K562 (cell line): ENCODE data around the gene STARD13. TPM values are rescaled to one million over a fixed set of nuclear protein-coding genes. Genes with fewer than 3 reads are reported as not detected.

ENCODE experiments used
- CEBPG ChIP-seq, 3 experiments: fragments of 200-800 bp in 1 of 3; sonication (Bioruptor generic) in 1 of 3; sonication (generic) in 1 of 3; formaldehyde crosslinking in 1 of 3; IDR thresholded peaks in 2 of 3; conservative IDR thresholded peaks in 1 of 3; 2 replicates each; pipeline versions ENCODE4 v1.6.1 to v1.8.0; 2016 to 2022; ENCODE audit warnings: missing compliant biosample characterization in 2 of 3, missing genetic modification characterization in 2 of 3, mild to moderate bottlenecking in 1 of 3, missing genetic modification reagents in 1 of 3
- MBD2 ChIP-seq: sonication (generic); IDR thresholded peaks from 2 replicates; pipeline ENCODE4 v1.6.1; 2016; ENCODE audit warnings: low read depth, borderline replicate concordance
- MTA2 ChIP-seq: fragments of 450-650 bp; IDR thresholded peaks from 2 replicates; pipeline ENCODE4 v1.6.1; 2016; ENCODE audit warnings: low read depth
- POLR2G ChIP-seq: fragments of 200-400 bp; formaldehyde crosslinking; IDR thresholded peaks from 2 replicates; pipeline ENCODE4 v1.6.1; 2017; ENCODE audit warnings: low read depth, mild to moderate bottlenecking, antibody characterized with exemption, low read length, moderate library complexity
- ZNF436 ChIP-seq: fragments of 250-450, 450-650 bp; sonication (Bioruptor Pico); formaldehyde crosslinking; IDR thresholded peaks from 2 replicates; pipeline ENCODE4 v1.7.0; 2020; ENCODE audit warnings: mild to moderate bottlenecking
- polyA plus RNA-seq, 8 experiments: library from polyadenylated mRNA; depleted of rRNA in 4 of 8; stranded (reverse) in 5 of 8; unstranded in 3 of 8; fragments of >200 nt; fragmentation: Nextera tagmentation in 2 of 8; fragmentation: Illumina TruSeq in 1 of 8; extraction: Ambion mirVana in 2 of 8; extraction: Trizol in 1 of 8; gene quantifications; 2 replicates each; pipeline versions ENCODE4 v1.2.1 to v1.2.3, GENCODE V29; 2011 to 2014; ENCODE audit warnings: inconsistent platforms in 1 of 8, missing spikeins in 1 of 8
- total RNA-seq, 7 experiments: library from RNA; depleted of rRNA in 6 of 7; stranded (reverse); fragments of >200 nt in 6 of 7; fragmentation: Illumina TruSeq in 2 of 7; extraction: Trizol in 2 of 7; gene quantifications; 2 replicates each; pipeline versions ENCODE4 v1.2.1 to v1.2.3, GENCODE V29; 2011 to 2021; ENCODE audit warnings: low replicate concordance in 1 of 7
- TF ChIP-seq, protein P1 (sequence below): sonication (generic); formaldehyde crosslinking; IDR thresholded peaks from 2 replicates; pipeline ENCODE4 v1.8.0; 2022; ENCODE audit warnings: mild to moderate bottlenecking, missing genetic modification reagents
- TF ChIP-seq, protein P2 (sequence below): fragments of 450-650 bp; IDR thresholded peaks from 2 replicates; pipeline ENCODE4 v1.6.1; 2016; ENCODE audit warnings: mild to moderate bottlenecking, moderate library complexity

Gene STARD13
- total and polyA plus RNA-seq, 9 of the 15 experiments (the other 6 are each of a cell fraction or from before 2014, with no cell fraction given) = 0.11 TPM; not detected in 8

DNA sequence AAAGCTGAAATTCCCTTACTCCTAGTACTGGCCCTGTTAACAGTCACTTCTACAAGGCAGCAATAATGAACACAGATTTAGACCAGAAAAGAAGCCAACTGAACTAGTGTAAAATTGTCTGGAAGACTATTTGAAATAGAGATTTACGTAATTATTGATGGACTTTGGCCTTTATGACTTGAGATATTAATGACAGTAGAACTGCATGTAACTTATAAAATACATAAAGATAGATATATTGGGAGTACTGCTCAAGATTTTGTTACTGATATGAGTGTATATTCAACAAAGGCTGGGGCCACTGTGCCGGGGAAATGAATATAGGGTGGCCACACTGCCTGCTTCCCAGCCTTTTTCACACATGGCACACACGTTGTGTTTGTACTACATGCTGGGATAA lies 88.8 kb downstream of the STARD13 start (continued):
- no peak for TF ChIP-seq MTA2
- TF ChIP-seq CEBPG (CRISPR knock-in tag; IDR thresholded peaks at IDR 0.05) = no peak
- TF ChIP-seq CEBPG (tag; conservative IDR thresholded peaks at IDR 0.05 in 1 of 2, IDR thresholded peaks at IDR 0.05 in 1 of 2) = no peak
- TF ChIP-seq, protein P1, sequence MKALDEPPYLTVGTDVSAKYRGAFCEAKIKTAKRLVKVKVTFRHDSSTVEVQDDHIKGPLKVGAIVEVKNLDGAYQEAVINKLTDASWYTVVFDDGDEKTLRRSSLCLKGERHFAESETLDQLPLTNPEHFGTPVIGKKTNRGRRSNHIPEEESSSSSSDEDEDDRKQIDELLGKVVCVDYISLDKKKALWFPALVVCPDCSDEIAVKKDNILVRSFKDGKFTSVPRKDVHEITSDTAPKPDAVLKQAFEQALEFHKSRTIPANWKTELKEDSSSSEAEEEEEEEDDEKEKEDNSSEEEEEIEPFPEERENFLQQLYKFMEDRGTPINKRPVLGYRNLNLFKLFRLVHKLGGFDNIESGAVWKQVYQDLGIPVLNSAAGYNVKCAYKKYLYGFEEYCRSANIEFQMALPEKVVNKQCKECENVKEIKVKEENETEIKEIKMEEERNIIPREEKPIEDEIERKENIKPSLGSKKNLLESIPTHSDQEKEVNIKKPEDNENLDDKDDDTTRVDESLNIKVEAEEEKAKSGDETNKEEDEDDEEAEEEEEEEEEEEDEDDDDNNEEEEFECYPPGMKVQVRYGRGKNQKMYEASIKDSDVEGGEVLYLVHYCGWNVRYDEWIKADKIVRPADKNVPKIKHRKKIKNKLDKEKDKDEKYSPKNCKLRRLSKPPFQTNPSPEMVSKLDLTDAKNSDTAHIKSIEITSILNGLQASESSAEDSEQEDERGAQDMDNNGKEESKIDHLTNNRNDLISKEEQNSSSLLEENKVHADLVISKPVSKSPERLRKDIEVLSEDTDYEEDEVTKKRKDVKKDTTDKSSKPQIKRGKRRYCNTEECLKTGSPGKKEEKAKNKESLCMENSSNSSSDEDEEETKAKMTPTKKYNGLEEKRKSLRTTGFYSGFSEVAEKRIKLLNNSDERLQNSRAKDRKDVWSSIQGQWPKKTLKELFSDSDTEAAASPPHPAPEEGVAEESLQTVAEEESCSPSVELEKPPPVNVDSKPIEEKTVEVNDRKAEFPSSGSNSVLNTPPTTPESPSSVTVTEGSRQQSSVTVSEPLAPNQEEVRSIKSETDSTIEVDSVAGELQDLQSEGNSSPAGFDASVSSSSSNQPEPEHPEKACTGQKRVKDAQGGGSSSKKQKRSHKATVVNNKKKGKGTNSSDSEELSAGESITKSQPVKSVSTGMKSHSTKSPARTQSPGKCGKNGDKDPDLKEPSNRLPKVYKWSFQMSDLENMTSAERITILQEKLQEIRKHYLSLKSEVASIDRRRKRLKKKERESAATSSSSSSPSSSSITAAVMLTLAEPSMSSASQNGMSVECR (CRISPR knock-in tag) = no peak
- no peak for TF ChIP-seq ZNF436 (CRISPR knock-in tag)
- TF ChIP-seq POLR2G = no peak
- TF ChIP-seq, protein P2, sequence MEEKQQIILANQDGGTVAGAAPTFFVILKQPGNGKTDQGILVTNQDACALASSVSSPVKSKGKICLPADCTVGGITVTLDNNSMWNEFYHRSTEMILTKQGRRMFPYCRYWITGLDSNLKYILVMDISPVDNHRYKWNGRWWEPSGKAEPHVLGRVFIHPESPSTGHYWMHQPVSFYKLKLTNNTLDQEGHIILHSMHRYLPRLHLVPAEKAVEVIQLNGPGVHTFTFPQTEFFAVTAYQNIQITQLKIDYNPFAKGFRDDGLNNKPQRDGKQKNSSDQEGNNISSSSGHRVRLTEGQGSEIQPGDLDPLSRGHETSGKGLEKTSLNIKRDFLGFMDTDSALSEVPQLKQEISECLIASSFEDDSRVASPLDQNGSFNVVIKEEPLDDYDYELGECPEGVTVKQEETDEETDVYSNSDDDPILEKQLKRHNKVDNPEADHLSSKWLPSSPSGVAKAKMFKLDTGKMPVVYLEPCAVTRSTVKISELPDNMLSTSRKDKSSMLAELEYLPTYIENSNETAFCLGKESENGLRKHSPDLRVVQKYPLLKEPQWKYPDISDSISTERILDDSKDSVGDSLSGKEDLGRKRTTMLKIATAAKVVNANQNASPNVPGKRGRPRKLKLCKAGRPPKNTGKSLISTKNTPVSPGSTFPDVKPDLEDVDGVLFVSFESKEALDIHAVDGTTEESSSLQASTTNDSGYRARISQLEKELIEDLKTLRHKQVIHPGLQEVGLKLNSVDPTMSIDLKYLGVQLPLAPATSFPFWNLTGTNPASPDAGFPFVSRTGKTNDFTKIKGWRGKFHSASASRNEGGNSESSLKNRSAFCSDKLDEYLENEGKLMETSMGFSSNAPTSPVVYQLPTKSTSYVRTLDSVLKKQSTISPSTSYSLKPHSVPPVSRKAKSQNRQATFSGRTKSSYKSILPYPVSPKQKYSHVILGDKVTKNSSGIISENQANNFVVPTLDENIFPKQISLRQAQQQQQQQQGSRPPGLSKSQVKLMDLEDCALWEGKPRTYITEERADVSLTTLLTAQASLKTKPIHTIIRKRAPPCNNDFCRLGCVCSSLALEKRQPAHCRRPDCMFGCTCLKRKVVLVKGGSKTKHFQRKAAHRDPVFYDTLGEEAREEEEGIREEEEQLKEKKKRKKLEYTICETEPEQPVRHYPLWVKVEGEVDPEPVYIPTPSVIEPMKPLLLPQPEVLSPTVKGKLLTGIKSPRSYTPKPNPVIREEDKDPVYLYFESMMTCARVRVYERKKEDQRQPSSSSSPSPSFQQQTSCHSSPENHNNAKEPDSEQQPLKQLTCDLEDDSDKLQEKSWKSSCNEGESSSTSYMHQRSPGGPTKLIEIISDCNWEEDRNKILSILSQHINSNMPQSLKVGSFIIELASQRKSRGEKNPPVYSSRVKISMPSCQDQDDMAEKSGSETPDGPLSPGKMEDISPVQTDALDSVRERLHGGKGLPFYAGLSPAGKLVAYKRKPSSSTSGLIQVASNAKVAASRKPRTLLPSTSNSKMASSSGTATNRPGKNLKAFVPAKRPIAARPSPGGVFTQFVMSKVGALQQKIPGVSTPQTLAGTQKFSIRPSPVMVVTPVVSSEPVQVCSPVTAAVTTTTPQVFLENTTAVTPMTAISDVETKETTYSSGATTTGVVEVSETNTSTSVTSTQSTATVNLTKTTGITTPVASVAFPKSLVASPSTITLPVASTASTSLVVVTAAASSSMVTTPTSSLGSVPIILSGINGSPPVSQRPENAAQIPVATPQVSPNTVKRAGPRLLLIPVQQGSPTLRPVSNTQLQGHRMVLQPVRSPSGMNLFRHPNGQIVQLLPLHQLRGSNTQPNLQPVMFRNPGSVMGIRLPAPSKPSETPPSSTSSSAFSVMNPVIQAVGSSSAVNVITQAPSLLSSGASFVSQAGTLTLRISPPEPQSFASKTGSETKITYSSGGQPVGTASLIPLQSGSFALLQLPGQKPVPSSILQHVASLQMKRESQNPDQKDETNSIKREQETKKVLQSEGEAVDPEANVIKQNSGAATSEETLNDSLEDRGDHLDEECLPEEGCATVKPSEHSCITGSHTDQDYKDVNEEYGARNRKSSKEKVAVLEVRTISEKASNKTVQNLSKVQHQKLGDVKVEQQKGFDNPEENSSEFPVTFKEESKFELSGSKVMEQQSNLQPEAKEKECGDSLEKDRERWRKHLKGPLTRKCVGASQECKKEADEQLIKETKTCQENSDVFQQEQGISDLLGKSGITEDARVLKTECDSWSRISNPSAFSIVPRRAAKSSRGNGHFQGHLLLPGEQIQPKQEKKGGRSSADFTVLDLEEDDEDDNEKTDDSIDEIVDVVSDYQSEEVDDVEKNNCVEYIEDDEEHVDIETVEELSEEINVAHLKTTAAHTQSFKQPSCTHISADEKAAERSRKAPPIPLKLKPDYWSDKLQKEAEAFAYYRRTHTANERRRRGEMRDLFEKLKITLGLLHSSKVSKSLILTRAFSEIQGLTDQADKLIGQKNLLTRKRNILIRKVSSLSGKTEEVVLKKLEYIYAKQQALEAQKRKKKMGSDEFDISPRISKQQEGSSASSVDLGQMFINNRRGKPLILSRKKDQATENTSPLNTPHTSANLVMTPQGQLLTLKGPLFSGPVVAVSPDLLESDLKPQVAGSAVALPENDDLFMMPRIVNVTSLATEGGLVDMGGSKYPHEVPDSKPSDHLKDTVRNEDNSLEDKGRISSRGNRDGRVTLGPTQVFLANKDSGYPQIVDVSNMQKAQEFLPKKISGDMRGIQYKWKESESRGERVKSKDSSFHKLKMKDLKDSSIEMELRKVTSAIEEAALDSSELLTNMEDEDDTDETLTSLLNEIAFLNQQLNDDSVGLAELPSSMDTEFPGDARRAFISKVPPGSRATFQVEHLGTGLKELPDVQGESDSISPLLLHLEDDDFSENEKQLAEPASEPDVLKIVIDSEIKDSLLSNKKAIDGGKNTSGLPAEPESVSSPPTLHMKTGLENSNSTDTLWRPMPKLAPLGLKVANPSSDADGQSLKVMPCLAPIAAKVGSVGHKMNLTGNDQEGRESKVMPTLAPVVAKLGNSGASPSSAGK = no peak
- no peak for TF ChIP-seq MBD2
- TF ChIP-seq, all 486 proteins: peak for 0
